Measurements from ENCODE around the gene EPHA2. TPM values are rescaled to one million over a fixed set of nuclear protein-coding genes. Genes with fewer than 3 reads are reported as not detected.

Gene EPHA2
- total and polyA plus RNA-seq, 2 experiments from 2014 or later: 7.5 to 51.2 TPM

DNA sequence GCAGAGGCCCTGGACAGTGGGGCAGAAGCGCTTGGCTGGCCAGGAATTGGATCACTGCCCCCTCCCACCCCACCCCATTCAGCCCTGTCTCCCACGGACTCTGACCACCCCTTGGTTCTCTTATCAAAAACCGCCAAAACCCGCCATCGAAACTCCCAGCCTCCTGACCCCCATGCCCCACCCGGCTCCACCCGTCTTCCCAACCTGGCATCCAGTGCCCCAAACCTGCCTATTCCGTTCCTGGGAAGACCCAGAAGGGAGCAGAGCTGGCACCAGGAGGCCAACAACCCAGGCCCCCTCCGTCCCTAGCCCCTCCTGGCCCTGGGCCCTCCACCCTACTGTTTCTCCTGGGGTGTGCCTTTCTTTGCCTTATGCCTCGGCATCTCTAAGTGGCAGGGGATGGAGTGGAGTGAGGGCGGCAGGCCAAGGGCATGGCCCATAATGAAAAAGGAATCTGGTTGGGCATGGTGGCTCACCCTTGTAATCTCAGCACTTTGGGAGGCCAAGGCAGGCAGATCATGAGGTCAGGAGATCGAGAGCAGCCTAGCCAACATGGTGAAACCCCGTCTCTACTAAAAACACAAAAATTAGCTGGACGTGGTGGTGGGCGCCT is 16.5 kb upstream of the EPHA2 start (continued):
- TF ChIP-seq, protein P1, sequence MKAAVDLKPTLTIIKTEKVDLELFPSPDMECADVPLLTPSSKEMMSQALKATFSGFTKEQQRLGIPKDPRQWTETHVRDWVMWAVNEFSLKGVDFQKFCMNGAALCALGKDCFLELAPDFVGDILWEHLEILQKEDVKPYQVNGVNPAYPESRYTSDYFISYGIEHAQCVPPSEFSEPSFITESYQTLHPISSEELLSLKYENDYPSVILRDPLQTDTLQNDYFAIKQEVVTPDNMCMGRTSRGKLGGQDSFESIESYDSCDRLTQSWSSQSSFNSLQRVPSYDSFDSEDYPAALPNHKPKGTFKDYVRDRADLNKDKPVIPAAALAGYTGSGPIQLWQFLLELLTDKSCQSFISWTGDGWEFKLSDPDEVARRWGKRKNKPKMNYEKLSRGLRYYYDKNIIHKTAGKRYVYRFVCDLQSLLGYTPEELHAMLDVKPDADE (IDR thresholded peaks at IDR 0.05): no peak
- TF ChIP-seq NANOG (IDR thresholded peaks at IDR 0.05; ENCODE audit: borderline replicate concordance): no peak
- TF ChIP-seq, protein P2, sequence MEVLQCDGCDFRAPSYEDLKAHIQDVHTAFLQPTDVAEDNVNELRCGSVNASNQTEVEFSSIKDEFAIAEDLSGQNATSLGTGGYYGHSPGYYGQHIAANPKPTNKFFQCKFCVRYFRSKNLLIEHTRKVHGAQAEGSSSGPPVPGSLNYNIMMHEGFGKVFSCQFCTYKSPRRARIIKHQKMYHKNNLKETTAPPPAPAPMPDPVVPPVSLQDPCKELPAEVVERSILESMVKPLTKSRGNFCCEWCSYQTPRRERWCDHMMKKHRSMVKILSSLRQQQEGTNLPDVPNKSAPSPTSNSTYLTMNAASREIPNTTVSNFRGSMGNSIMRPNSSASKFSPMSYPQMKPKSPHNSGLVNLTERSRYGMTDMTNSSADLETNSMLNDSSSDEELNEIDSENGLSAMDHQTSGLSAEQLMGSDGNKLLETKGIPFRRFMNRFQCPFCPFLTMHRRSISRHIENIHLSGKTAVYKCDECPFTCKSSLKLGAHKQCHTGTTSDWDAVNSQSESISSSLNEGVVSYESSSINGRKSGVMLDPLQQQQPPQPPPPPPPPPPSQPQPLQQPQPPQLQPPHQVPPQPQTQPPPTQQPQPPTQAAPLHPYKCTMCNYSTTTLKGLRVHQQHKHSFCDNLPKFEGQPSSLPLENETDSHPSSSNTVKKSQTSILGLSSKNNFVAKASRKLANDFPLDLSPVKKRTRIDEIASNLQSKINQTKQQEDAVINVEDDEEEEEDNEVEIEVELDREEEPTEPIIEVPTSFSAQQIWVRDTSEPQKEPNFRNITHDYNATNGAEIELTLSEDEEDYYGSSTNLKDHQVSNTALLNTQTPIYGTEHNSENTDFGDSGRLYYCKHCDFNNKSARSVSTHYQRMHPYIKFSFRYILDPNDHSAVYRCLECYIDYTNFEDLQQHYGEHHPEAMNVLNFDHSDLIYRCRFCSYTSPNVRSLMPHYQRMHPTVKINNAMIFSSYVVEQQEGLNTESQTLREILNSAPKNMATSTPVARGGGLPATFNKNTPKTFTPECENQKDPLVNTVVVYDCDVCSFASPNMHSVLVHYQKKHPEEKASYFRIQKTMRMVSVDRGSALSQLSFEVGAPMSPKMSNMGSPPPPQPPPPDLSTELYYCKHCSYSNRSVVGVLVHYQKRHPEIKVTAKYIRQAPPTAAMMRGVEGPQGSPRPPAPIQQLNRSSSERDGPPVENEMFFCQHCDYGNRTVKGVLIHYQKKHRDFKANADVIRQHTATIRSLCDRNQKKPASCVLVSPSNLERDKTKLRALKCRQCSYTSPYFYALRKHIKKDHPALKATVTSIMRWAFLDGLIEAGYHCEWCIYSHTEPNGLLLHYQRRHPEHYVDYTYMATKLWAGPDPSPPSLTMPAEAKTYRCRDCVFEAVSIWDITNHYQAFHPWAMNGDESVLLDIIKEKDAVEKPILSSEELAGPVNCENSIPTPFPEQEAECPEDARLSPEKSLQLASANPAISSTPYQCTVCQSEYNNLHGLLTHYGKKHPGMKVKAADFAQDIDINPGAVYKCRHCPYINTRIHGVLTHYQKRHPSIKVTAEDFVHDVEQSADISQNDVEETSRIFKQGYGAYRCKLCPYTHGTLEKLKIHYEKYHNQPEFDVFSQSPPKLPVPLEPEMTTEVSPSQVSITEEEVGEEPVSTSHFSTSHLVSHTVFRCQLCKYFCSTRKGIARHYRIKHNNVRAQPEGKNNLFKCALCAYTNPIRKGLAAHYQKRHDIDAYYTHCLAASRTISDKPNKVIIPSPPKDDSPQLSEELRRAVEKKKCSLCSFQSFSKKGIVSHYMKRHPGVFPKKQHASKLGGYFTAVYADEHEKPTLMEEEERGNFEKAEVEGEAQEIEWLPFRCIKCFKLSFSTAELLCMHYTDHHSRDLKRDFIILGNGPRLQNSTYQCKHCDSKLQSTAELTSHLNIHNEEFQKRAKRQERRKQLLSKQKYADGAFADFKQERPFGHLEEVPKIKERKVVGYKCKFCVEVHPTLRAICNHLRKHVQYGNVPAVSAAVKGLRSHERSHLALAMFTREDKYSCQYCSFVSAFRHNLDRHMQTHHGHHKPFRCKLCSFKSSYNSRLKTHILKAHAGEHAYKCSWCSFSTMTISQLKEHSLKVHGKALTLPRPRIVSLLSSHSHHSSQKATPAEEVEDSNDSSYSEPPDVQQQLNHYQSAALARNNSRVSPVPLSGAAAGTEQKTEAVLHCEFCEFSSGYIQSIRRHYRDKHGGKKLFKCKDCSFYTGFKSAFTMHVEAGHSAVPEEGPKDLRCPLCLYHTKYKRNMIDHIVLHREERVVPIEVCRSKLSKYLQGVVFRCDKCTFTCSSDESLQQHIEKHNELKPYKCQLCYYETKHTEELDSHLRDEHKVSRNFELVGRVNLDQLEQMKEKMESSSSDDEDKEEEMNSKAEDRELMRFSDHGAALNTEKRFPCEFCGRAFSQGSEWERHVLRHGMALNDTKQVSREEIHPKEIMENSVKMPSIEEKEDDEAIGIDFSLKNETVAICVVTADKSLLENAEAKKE (CRISPR knock-in tag; IDR thresholded peaks at IDR 0.05): no peak

GRCh38 chr1:16171314-16172151 is 15.7 kb upstream of the EPHA2 start:
- peaks cover 33% of the 10 kb centered on the region for H3K4me1 Mint-ChIP-seq
- no peak overlapping the region for H2AFZ ChIP-seq
- TF ChIP-seq, protein P1 (IDR thresholded peaks at IDR 0.05): no peak
- no peak for TF ChIP-seq ZNF331 (CRISPR knock-in tag; IDR thresholded peaks at IDR 0.05; ENCODE audit: low read depth)
- TF ChIP-seq, protein P2 (CRISPR knock-in tag; IDR thresholded peaks at IDR 0.05): no peak

More at GRCh38 chr1:16171314-16172151, 15.7 kb upstream of the EPHA2 start:
- Histone ChIP-seq H4K20me1 (replicated peaks; ENCODE audit: insufficient read depth) (no peaks in the 10 kb centered on the region), H3K27me3 (ENCODE audit: insufficient read depth) (no peaks in the 10 kb centered on the region), H3K36me3 (ENCODE audit: insufficient read depth) (no peaks in the 10 kb centered on the region; the same call in 1 of the 2 replicates), H3K4me2 (no peak overlapping the region), H3K79me2 (replicated peaks; ENCODE audit: insufficient read depth) (no peaks in the 10 kb centered on the region), H3K27ac (ENCODE audit: low read depth) (no peak overlapping the region), H3K4me1 (ENCODE audit: insufficient read depth) (peaks cover 22% of the 10 kb centered on the region; the same call in 1 of the 2 replicates), H3K4me3 (no peak overlapping the region), H3K9me2 (ENCODE audit: insufficient read depth) (no peaks in the 10 kb centered on the region), H3F3A (replicated peaks; ENCODE audit: low read depth) (0 out of 2 replicates have a peak, but pooled peaks cover 9% of the 10 kb centered on the region)
- no peaks in the 10 kb centered on the region for H3K36me3 Mint-ChIP-seq (ENCODE audit: low read depth)
- no peak for ATAC-seq
- H3K9me3 Mint-ChIP-seq: no peaks in the 10 kb centered on the region
- H3K27me3 Mint-ChIP-seq (ENCODE audit: insufficient read depth, low read depth, poor library complexity): peaks cover 12% of the 10 kb centered on the region
- H3K4me3 Mint-ChIP-seq: no peak overlapping the region
- no peak overlapping the region for H3K27ac Mint-ChIP-seq
- DNase-seq (ENCODE audit: low spot score): no peak

All from GM23338 (cell line).